CD4-positive, CD25-positive, alpha-beta regulatory T cell (primary cell): ENCODE results near the gene TOR3A. TPM values are rescaled to one million over a fixed set of nuclear protein-coding genes. Genes with fewer than 3 reads are reported as not detected.

Experiments used
- ATAC-seq, 2 donors: fragments of 150-1000 bp; cut with Tn5 transposase; one replicate each; pipeline ENCODE4 v1.10.0; 2021; ENCODE audit warnings: low read depth in 2 of 2, moderate number of reproducible peaks in 2 of 2, moderate library complexity in 1 of 2
- DNase-seq, 3 donors: peaks; one replicate each; pipeline versions ENCODE4 v3.0.0 to v3.0.0-alpha.2; 2012 to 2022; ENCODE audit warnings: mixed read lengths in 1 of 3
- H3K27ac ChIP-seq: one replicate; pipeline ENCODE4 v1.7.0; 2013; ENCODE audit warnings: mild to moderate bottlenecking, low read length; ENCODE audit not compliant: insufficient read depth, poor library complexity, severe bottlenecking
- H3K27me3 ChIP-seq: one replicate; pipeline ENCODE4 v1.7.0; 2013; ENCODE audit warnings: low read length; ENCODE audit not compliant: control insufficient read depth, insufficient read depth
- H3K36me3 ChIP-seq: one replicate; pipeline ENCODE4 v1.7.0; 2013; ENCODE audit warnings: mild to moderate bottlenecking, low read length, moderate library complexity; ENCODE audit not compliant: control insufficient read depth, insufficient read depth
- H3K4me1 ChIP-seq: 2 replicates; pipeline ENCODE4 v1.7.0; 2013; ENCODE audit warnings: mild to moderate bottlenecking, low read length; ENCODE audit not compliant: insufficient read depth, control insufficient read depth, poor library complexity, severe bottlenecking
- H3K4me3 ChIP-seq: one replicate; pipeline ENCODE4 v1.7.0; 2013; ENCODE audit warnings: low read depth, mild to moderate bottlenecking, low read length, moderate library complexity
- H3K9me3 ChIP-seq, 2 experiments: 1 replicate in 1 of 2; 2 replicates in 1 of 2; pipeline ENCODE4 v1.7.0; 2013; ENCODE audit warnings: low read length in 2 of 2, mild to moderate bottlenecking in 1 of 2, moderate library complexity in 1 of 2; ENCODE audit not compliant: control insufficient read depth in 2 of 2
- H3K27ac Mint-ChIP-seq, 3 donors: one replicate each; pipeline ENCODE4 v1.8.0; 2020 to 2022; ENCODE audit warnings: mild to moderate bottlenecking in 3 of 3, mixed read lengths in 3 of 3, moderate library complexity in 2 of 3
- H3K27me3 Mint-ChIP-seq: one replicate; pipeline ENCODE4 v1.8.0; 2022; ENCODE audit warnings: mild to moderate bottlenecking, mixed read lengths
- H3K36me3 Mint-ChIP-seq: one replicate; pipeline ENCODE4 v1.8.0; 2020; ENCODE audit warnings: mixed read lengths
- H3K4me1 Mint-ChIP-seq, 4 donors: one replicate each; pipeline ENCODE4 v1.8.0; 2020 to 2022; ENCODE audit warnings: mixed read lengths in 4 of 4, mild to moderate bottlenecking in 1 of 4
- H3K4me3 Mint-ChIP-seq, 4 donors: one replicate each; pipeline ENCODE4 v1.8.0; 2020 to 2022; ENCODE audit warnings: mild to moderate bottlenecking in 4 of 4, mixed read lengths in 4 of 4, moderate library complexity in 3 of 4
- H3K9me3 Mint-ChIP-seq, 7 donors: one replicate each; pipeline ENCODE4 v1.8.0; 2020 to 2022; ENCODE audit warnings: mixed read lengths in 7 of 7, mild to moderate bottlenecking in 3 of 7, moderate library complexity in 2 of 7
- polyA plus RNA-seq, 4 donors: library from polyadenylated mRNA; unstranded; fragments of 300-500 nt; fragmentation: Illumina TruSeq; gene quantifications; one replicate each; pipeline ENCODE4 v1.2.3, GENCODE V29; 2021
- total RNA-seq: library from RNA; stranded (reverse); gene quantifications from one replicate; pipeline ENCODE4 v1.2.3, GENCODE V29; 2022

TOR3A gene
- total and polyA plus RNA-seq, 5 donors from 2014 or later: 23.2 to 44.9 (median 38.6) TPM

- no peak overlapping the region for H3K27ac ChIP-seq
- ATAC-seq: no peak
- H3K4me3 ChIP-seq: no peak overlapping the region
- H3K4me3 Mint-ChIP-seq: no peak overlapping the region
- DNase-seq: no peak
- H3K9me3 Mint-ChIP-seq: no peaks in the 10 kb centered on the region
- H3K4me1 Mint-ChIP-seq: peaks cover 2 to 15% (median 9%) of the 10 kb centered on the region in 4 donors
- no peaks in the 10 kb centered on the region for H3K27me3 Mint-ChIP-seq
- H3K36me3 Mint-ChIP-seq: peaks cover 35% of the 10 kb centered on the region
- peak overlapping the region in 1 of 3 donors; percentile 47 for H3K27ac Mint-ChIP-seq
- no peaks in the 10 kb centered on the region for H3K4me1 ChIP-seq
- no peaks in the 10 kb centered on the region for H3K27me3 ChIP-seq
- peaks cover 15% of the 10 kb centered on the region for H3K36me3 ChIP-seq
- no peaks in the 10 kb centered on the region for H3K9me3 ChIP-seq
Observed at GRCh38 chr1:179120736-179121135, 38.9 kb downstream of the TOR3A start.

GRCh38 chr1:179121159-179121938, 39.5 kb downstream of the TOR3A start:
- Mint-ChIP-seq H3K27ac (peak overlapping the region in 1 of 3 donors; percentile 47), H3K27me3 (no peaks in the 10 kb centered on the region), H3K4me1 (peaks cover 2 to 15% (median 9%) of the 10 kb centered on the region in 4 donors), H3K4me3 (no peak overlapping the region), H3K36me3 (peaks cover 36% of the 10 kb centered on the region), H3K9me3 (no peaks in the 10 kb centered on the region)
- DNase-seq: peak in 2 of 3 donors; percentile 46 to 68
- Histone ChIP-seq H3K9me3 (no peaks in the 10 kb centered on the region), H3K36me3 (peaks cover 17% of the 10 kb centered on the region), H3K4me1 (no peaks in the 10 kb centered on the region), H3K27me3 (no peaks in the 10 kb centered on the region), H3K27ac (no peak overlapping the region), H3K4me3 (no peak overlapping the region)
- peak in 1 of 2 donors; percentile 34 for ATAC-seq

- Histone ChIP-seq H3K27me3 (no peaks in the 10 kb centered on the region), H3K4me3 (no peak overlapping the region), H3K36me3 (peaks cover 4% of the 10 kb centered on the region), H3K27ac (no peak overlapping the region), H3K4me1 (peaks cover 3% of the 10 kb centered on the region), H3K9me3 (no peaks in the 10 kb centered on the region)
- ATAC-seq: no peak
- Mint-ChIP-seq H3K4me3 (no peak overlapping the region), H3K9me3 (no peaks in the 10 kb centered on the region), H3K27me3 (no peaks in the 10 kb centered on the region), H3K27ac (no peak overlapping the region), H3K4me1 (peaks cover 4 to 26% (median 13%) of the 10 kb centered on the region in 4 donors), H3K36me3 (peaks cover 21% of the 10 kb centered on the region)
- DNase-seq: no peak
Observed at GRCh38 chr1:179124873-179125272, 43.0 kb downstream of the TOR3A start.

GRCh38 chr1:179126338-179127060, 44.6 kb downstream of the TOR3A start:
- H3K9me3 Mint-ChIP-seq: no peaks in the 10 kb centered on the region
- H3K36me3 ChIP-seq: peaks cover 3% of the 10 kb centered on the region
- H3K4me1 Mint-ChIP-seq: peaks cover 7 to 31% (median 15%) of the 10 kb centered on the region in 4 donors
- H3K27ac ChIP-seq: no peak overlapping the region
- H3K9me3 ChIP-seq: no peaks in the 10 kb centered on the region
- H3K27me3 ChIP-seq: no peaks in the 10 kb centered on the region
- ATAC-seq (no peak), DNase-seq (no peak)
- H3K4me3 ChIP-seq: no peak overlapping the region
- H3K27ac Mint-ChIP-seq: peak overlapping the region in 2 of 3 donors; percentile 36 to 56
- H3K27me3 Mint-ChIP-seq: no peaks in the 10 kb centered on the region
- peaks cover 11% of the 10 kb centered on the region for H3K36me3 Mint-ChIP-seq
- H3K4me1 ChIP-seq: peaks cover 3% of the 10 kb centered on the region
- H3K4me3 Mint-ChIP-seq: no peak overlapping the region

DNA sequence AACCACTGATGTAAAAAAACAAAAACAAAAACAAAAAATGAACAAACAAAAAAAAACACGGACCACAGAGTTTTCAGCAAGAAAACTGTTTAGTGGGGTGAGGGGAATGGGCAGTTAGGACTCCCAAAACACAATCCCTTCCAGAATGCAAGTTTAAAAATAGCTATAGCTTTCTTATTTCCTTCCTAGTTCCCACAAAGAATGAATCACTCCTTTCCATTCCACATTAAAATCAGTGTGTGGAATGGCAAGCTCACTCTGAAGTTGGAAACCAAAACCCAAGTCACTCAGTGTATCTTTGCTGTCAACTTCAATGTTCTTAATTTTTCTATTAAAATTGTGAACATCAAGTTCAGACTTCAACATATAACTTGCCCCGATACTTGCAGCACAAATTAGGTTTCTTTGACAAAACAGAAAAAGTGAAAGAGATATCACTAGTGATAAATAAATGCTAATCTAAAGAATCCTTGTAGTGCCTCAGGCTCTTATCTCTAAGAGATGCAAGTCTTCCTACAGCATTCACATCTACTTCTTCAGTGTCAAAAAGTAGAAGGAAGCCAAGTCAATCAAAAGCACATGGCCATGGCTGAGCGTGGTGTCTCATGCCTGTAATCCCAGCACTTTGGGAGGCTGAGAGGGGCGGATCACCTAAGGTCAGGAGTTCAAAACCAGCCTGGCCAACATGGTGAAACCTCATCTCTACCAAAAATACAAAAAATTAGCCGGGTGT, 45.5 kb downstream of the TOR3A start:
- Mint-ChIP-seq H3K27ac (peak overlapping the region; percentile 5 to 56 (median 36)), H3K36me3 (peaks cover 10% of the 10 kb centered on the region), H3K9me3 (no peaks in the 10 kb centered on the region), H3K4me1 (peaks cover 7 to 32% (median 15%) of the 10 kb centered on the region in 4 donors), H3K4me3 (peak overlapping the region in 1 of 4 donors; percentile 17), H3K27me3 (no peaks in the 10 kb centered on the region)
- ATAC-seq (no peak), DNase-seq (no peak)
- no peaks in the 10 kb centered on the region for H3K9me3 ChIP-seq
- H3K27me3 ChIP-seq: no peaks in the 10 kb centered on the region
- no peak overlapping the region for H3K27ac ChIP-seq
- peaks cover 3% of the 10 kb centered on the region for H3K36me3 ChIP-seq
- no peak overlapping the region for H3K4me3 ChIP-seq
- peaks cover 3% of the 10 kb centered on the region for H3K4me1 ChIP-seq

- Mint-ChIP-seq H3K4me3 (peak overlapping the region in 2 of 4 donors; percentile 47 to 81), H3K27ac (peak overlapping the region in 2 of 3 donors; percentile 15 to 94), H3K9me3 (no peaks in the 10 kb centered on the region), H3K4me1 (peaks cover 7 to 32% (median 16%) of the 10 kb centered on the region in 4 donors), H3K27me3 (no peaks in the 10 kb centered on the region), H3K36me3 (peaks cover 10% of the 10 kb centered on the region)
- no peak overlapping the region for H3K4me3 ChIP-seq
- ATAC-seq (no peak), DNase-seq (no peak)
- H3K27me3 ChIP-seq: no peaks in the 10 kb centered on the region
- peaks cover 3% of the 10 kb centered on the region for H3K4me1 ChIP-seq
- H3K27ac ChIP-seq: peak overlapping the region; percentile 75
- H3K9me3 ChIP-seq: no peaks in the 10 kb centered on the region
- H3K36me3 ChIP-seq: peaks cover 3% of the 10 kb centered on the region
Observed at GRCh38 chr1:179128520-179128919, 46.6 kb downstream of the TOR3A start.

DNA sequence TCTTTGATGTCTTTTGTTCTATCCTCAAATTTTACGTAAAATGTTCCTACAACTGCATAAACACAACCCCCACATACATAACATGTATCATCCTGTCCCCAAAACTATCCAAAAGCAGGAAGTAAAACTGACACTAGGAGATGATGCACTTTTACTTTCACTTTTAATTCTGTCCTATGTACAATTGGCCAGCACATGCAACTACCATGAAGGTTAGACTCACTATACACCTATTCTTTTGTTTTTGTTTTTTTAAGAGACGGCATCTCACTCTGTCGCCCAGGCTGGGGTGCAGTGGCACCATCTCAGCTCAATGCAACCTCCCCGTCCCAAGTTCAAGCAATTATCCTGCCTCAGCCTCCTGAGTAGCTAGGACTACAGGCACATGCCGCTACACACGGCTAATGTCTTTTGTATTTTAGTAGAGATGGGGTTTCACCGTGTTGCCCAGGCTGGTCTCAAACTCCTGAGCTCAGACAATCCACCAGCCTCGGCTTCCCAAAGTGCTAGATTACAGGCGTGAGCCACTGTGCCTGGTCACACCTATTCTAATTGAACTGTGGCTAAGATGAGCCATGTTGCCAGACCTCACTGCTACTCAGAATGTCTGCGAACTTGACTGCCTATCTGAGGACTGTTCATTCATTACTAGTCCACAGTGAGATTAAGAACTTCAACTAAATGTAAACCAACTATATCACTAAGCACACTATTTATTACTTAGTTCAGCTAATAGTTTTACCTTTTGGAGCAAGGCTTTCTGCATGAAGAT, 48.0 kb downstream of the TOR3A start:
- Mint-ChIP-seq H3K4me1 (peaks cover 7 to 32% (median 16%) of the 10 kb centered on the region in 4 donors), H3K9me3 (no peaks in the 10 kb centered on the region), H3K4me3 (peak overlapping the region; percentile 75 to 84 (median 82)), H3K36me3 (peaks cover 6% of the 10 kb centered on the region), H3K27me3 (no peaks in the 10 kb centered on the region), H3K27ac (peak overlapping the region; percentile 86 to 97 (median 94))
- ATAC-seq: peak; percentile 92 to 97
- DNase-seq: peak in 2 of 3 donors; percentile 73 to 85
- H3K4me3 ChIP-seq: peak overlapping the region; percentile 95
- H3K36me3 ChIP-seq: peaks cover 3% of the 10 kb centered on the region
- no peaks in the 10 kb centered on the region for H3K9me3 ChIP-seq
- peak overlapping the region; percentile 75 for H3K27ac ChIP-seq
- H3K4me1 ChIP-seq: peaks cover 3% of the 10 kb centered on the region
- no peaks in the 10 kb centered on the region for H3K27me3 ChIP-seq
